ENCODE results near the gene SCAMP5.

SCAMP5 gene

GRCh38 chr15:75045332-75046015 lies 50.1 kb downstream of the SCAMP5 start:
- H3K4me1 ChIP-seq: peaks cover 0 to 82% (median 61%) of the 10 kb centered on the region in 4 donors
- H3K36me3 ChIP-seq: peaks cover 0 to 4% (median 0%) of the 10 kb centered on the region in 3 donors
- H3K4me3 ChIP-seq: no peak overlapping the region
- H3K27me3 ChIP-seq: no peaks in the 10 kb centered on the region
- intact Hi-C loops (cut with DNase I; ENCODE audit: low total_unique reads): no loop called here
- no peaks in the 10 kb centered on the region for H3K9me3 ChIP-seq
- H3K27ac ChIP-seq: peak overlapping the region; percentile 88 to 89
- DNase-seq: no peak
- TF ChIP-seq CTCF (IDR thresholded peaks at IDR 0.05): no peak

- Histone ChIP-seq H3K27ac (peak overlapping the region; percentile 77 to 79), H3K9me3 (no peaks in the 10 kb centered on the region), H3K36me3 (peaks cover 0 to 4% (median 0%) of the 10 kb centered on the region in 3 donors), H3K4me1 (peaks cover 0 to 67% (median 47%) of the 10 kb centered on the region in 4 donors), H3K27me3 (no peaks in the 10 kb centered on the region), H3K4me3 (no peak overlapping the region)
- TF ChIP-seq CTCF (IDR thresholded peaks at IDR 0.05): no peak
- intact Hi-C loops (cut with DNase I; ENCODE audit: low total_unique reads): no loop called here
- no peak for DNase-seq
Measured at GRCh38 chr15:75048394-75048793, 53.0 kb downstream of the SCAMP5 start.

GRCh38 chr15:75049392-75049791 lies 54.0 kb downstream of the SCAMP5 start:
- H3K27me3 ChIP-seq: no peaks in the 10 kb centered on the region
- no peak for TF ChIP-seq CTCF (IDR thresholded peaks at IDR 0.05)
- H3K4me1 ChIP-seq: peaks cover 0 to 58% (median 40%) of the 10 kb centered on the region in 4 donors
- H3K27ac ChIP-seq: peak overlapping the region; percentile 77 to 79
- DNase-seq: peak; percentile 69 to 94
- intact Hi-C loops (cut with DNase I; ENCODE audit: low total_unique reads): no loop called here
- peaks cover 0 to 4% (median 0%) of the 10 kb centered on the region in 3 donors for H3K36me3 ChIP-seq
- H3K4me3 ChIP-seq: no peak overlapping the region
- no peaks in the 10 kb centered on the region for H3K9me3 ChIP-seq

- Histone ChIP-seq H3K4me1 (peaks cover 0 to 50% (median 36%) of the 10 kb centered on the region in 4 donors), H3K36me3 (peaks cover 0 to 4% (median 0%) of the 10 kb centered on the region in 3 donors), H3K27ac (no peak overlapping the region), H3K4me3 (no peak overlapping the region), H3K27me3 (no peaks in the 10 kb centered on the region), H3K9me3 (no peaks in the 10 kb centered on the region)
- intact Hi-C loops (cut with DNase I; ENCODE audit: low total_unique reads): loop anchor here (10.0 kb wide), 1 partner anchor 75 kb away; no protein-coding TSS in a partner anchor
- TF ChIP-seq CTCF (IDR thresholded peaks at IDR 0.05): no peak
- no peak for DNase-seq
Measured at GRCh38 chr15:75050283-75050682, 54.9 kb downstream of the SCAMP5 start.

- intact Hi-C loops (cut with DNase I; ENCODE audit: low total_unique reads): loop anchor here (10.0 kb wide), 1 partner anchor 74 kb away; no protein-coding TSS in a partner anchor
- TF ChIP-seq CTCF (IDR thresholded peaks at IDR 0.05): no peak
- no peak overlapping the region for H3K4me3 ChIP-seq
- DNase-seq: no peak
- peaks cover 0 to 42% (median 33%) of the 10 kb centered on the region in 4 donors for H3K4me1 ChIP-seq
- no peaks in the 10 kb centered on the region for H3K9me3 ChIP-seq
- no peaks in the 10 kb centered on the region for H3K27me3 ChIP-seq
- H3K27ac ChIP-seq: no peak overlapping the region
- peaks cover 0 to 4% (median 0%) of the 10 kb centered on the region in 3 donors for H3K36me3 ChIP-seq
Measured at GRCh38 chr15:75051191-75051608, 55.8 kb downstream of the SCAMP5 start.

Data from tibial artery (tissue), 4 donors.